Liver (tissue), 9 donors: Measurements from ENCODE around the gene NOS1. TPM values are rescaled to one million over a fixed set of nuclear protein-coding genes. Genes with fewer than 3 reads are reported as not detected.

Source experiments
- DNase-seq: peaks from one replicate; pipeline ENCODE4 v3.0.0-alpha.2; 2017; ENCODE audit warnings: low spot score
- H3K27ac ChIP-seq, 2 donors: one replicate each; pipeline ENCODE4 v1.7.0; 2013; ENCODE audit warnings: inconsistent platforms in 2 of 2, low read length in 2 of 2, control low read depth in 1 of 2, low read depth in 1 of 2, mild to moderate bottlenecking in 1 of 2
- H3K27me3 ChIP-seq, 4 donors: one replicate each; pipeline versions ENCODE4 v1.6.1 to v1.7.0; 2013; ENCODE audit warnings: low read length in 3 of 4, inconsistent platforms in 1 of 4, mild to moderate bottlenecking in 1 of 4, moderate library complexity in 1 of 4; ENCODE audit not compliant: control insufficient read depth in 4 of 4, insufficient read depth in 4 of 4
- H3K36me3 ChIP-seq, 4 donors: one replicate each; pipeline versions ENCODE4 v1.6.1 to v1.7.0; 2013; ENCODE audit warnings: low read length in 3 of 4, mild to moderate bottlenecking in 3 of 4, low read depth in 1 of 4, moderate library complexity in 1 of 4; ENCODE audit not compliant: control insufficient read depth in 4 of 4, insufficient read depth in 3 of 4
- H3K4me1 ChIP-seq, 4 donors: one replicate each; pipeline versions ENCODE4 v1.6.1 to v1.7.0; 2013; ENCODE audit warnings: low read length in 3 of 4, mild to moderate bottlenecking in 3 of 4, moderate library complexity in 1 of 4; ENCODE audit not compliant: control insufficient read depth in 4 of 4, insufficient read depth in 4 of 4
- H3K4me3 ChIP-seq, 3 donors: one replicate each; pipeline versions ENCODE4 v1.6.1 to v1.7.0; 2013; ENCODE audit warnings: low read length in 3 of 3, control low read depth in 1 of 3, low read depth in 1 of 3, mild to moderate bottlenecking in 1 of 3
- H3K9ac ChIP-seq, 2 donors: one replicate each; pipeline ENCODE4 v1.7.0; 2013; ENCODE audit warnings: low read length in 2 of 2, mild to moderate bottlenecking in 2 of 2, moderate library complexity in 2 of 2, control low read depth in 1 of 2, low read depth in 1 of 2
- H3K9me3 ChIP-seq, 4 donors: one replicate each; pipeline versions ENCODE4 v1.6.1 to v1.7.0; 2013; ENCODE audit warnings: low read length in 3 of 4; ENCODE audit not compliant: control insufficient read depth in 4 of 4
- ATF3 ChIP-seq: IDR thresholded peaks from 2 replicates; pipeline ENCODE4 v1.6.1; 2016; ENCODE audit warnings: antibody characterized with exemption
- EGR1 ChIP-seq, 2 donors: IDR thresholded peaks; 2 replicates each; pipeline ENCODE4 v1.6.1; 2016 to 2018; ENCODE audit warnings: antibody characterized with exemption in 2 of 2, low read depth in 2 of 2
- FOXA1 ChIP-seq: IDR thresholded peaks from 2 replicates; pipeline ENCODE4 v1.6.1; 2016; ENCODE audit warnings: antibody characterized with exemption
- FOXA2 ChIP-seq: IDR thresholded peaks from 2 replicates; pipeline ENCODE4 v1.6.1; 2016; ENCODE audit warnings: antibody characterized with exemption
- GABPA ChIP-seq, 2 donors: IDR thresholded peaks in 1 of 2; conservative IDR thresholded peaks in 1 of 2; 2 replicates each; pipeline ENCODE4 v1.6.1; 2016; ENCODE audit warnings: antibody characterized with exemption in 2 of 2, mild to moderate bottlenecking in 1 of 2, moderate library complexity in 1 of 2
- HNF4A ChIP-seq, 2 donors: conservative IDR thresholded peaks; 2 replicates each; pipeline ENCODE4 v1.6.1; 2016; ENCODE audit warnings: antibody characterized with exemption in 2 of 2, mild to moderate bottlenecking in 2 of 2
- HNF4G ChIP-seq: IDR thresholded peaks from 2 replicates; pipeline ENCODE4 v1.6.1; 2016; ENCODE audit warnings: antibody characterized with exemption
- MAX ChIP-seq: IDR thresholded peaks from 2 replicates; pipeline ENCODE4 v1.6.1; 2016; ENCODE audit warnings: antibody characterized with exemption
- NR2F2 ChIP-seq: IDR thresholded peaks from 2 replicates; pipeline ENCODE4 v1.6.1; 2016; ENCODE audit warnings: antibody characterized with exemption
- RAD21 ChIP-seq, 2 donors: IDR thresholded peaks; 2 replicates each; pipeline ENCODE4 v1.6.1; 2016; ENCODE audit warnings: antibody characterized with exemption in 2 of 2, mild to moderate bottlenecking in 2 of 2
- REST ChIP-seq: IDR thresholded peaks from 2 replicates; pipeline ENCODE4 v1.6.1; 2016; ENCODE audit warnings: antibody characterized with exemption, mild to moderate bottlenecking
- RXRA ChIP-seq, 2 donors: IDR thresholded peaks; 2 replicates each; pipeline ENCODE4 v1.6.1; 2017 to 2018; ENCODE audit warnings: antibody characterized with exemption in 2 of 2, mild to moderate bottlenecking in 1 of 2
- SP1 ChIP-seq: IDR thresholded peaks from 2 replicates; pipeline ENCODE4 v1.6.1; 2018; ENCODE audit warnings: antibody characterized with exemption, mild to moderate bottlenecking
- YY1 ChIP-seq: IDR thresholded peaks from 2 replicates; pipeline ENCODE4 v1.6.1; 2016; ENCODE audit warnings: antibody characterized with exemption, mild to moderate bottlenecking
- ZBTB33 ChIP-seq: IDR thresholded peaks from 2 replicates; pipeline ENCODE4 v1.6.1; 2016; ENCODE audit warnings: antibody characterized with exemption
- WGBS: extraction: QIAGEN DNeasy Blood & Tissue Kit; methylation state at CpG from one replicate; pipeline ENCODE4 v1.1.7; 2013; 5-methylcytosine and 5-hydroxymethylcytosine counted together
- polyA plus RNA-seq, 2 donors: library from polyadenylated mRNA; stranded (reverse) in 1 of 2; unstranded in 1 of 2; fragments of 200-250 nt in 1 of 2; fragments of >200 nt in 1 of 2; fragmentation: Nextera tagmentation in 1 of 2; extraction: Ambion mirVana in 1 of 2; gene quantifications; one replicate each; pipeline versions ENCODE4 v1.2.1 to v1.2.3, GENCODE V29; 2013 to 2015
- total RNA-seq, 2 donors: library from RNA; depleted of rRNA; stranded (reverse); fragments of >200 nt; gene quantifications; one replicate each; pipeline ENCODE4 v1.2.3, GENCODE V29; 2014
- donor health status: healthy.
- donor health status: healthy.
- donor health status: healthy.
- donor health status: healthy.
- donor health status: healthy.

NOS1 gene
- total and polyA plus RNA-seq, 4 donors, result under 0.01 to 0.08 (median 0.01) TPM; not detected in 1

GRCh38 chr12:117162167-117162539, 199.3 kb downstream of the NOS1 start (continued):
- TF ChIP-seq REST (no peak), HNF4G (no peak), GABPA (IDR thresholded peaks at IDR 0.05 in 1 of 2, conservative IDR thresholded peaks at IDR 0.05 in 1 of 2) (no peak), ATF3 (no peak), RAD21 (IDR thresholded peaks at IDR 0.05) (no peak), RXRA (IDR thresholded peaks at IDR 0.05) (no peak), FOXA1 (no peak), EGR1 (IDR thresholded peaks at IDR 0.05; ENCODE audit: low read depth in 2 of 2) (no peak), NR2F2 (no peak), HNF4A (conservative IDR thresholded peaks at IDR 0.05) (no peak), FOXA2 (no peak)

- no peaks in the 10 kb centered on the region for H3K4me1 ChIP-seq
- 83% methylated on average over 10 of the region's 10 CpGs for WGBS
- H3K36me3 ChIP-seq, result peaks cover 13 to 85% (median 79%) of the 10 kb centered on the region in 4 donors
- H3K9ac ChIP-seq, result no peak overlapping the region
- H3K4me3 ChIP-seq, result no peak overlapping the region
- TF ChIP-seq GABPA (IDR thresholded peaks at IDR 0.05 in 1 of 2, conservative IDR thresholded peaks at IDR 0.05 in 1 of 2) (no peak), SP1 (no peak), MAX (no peak), FOXA1 (no peak), HNF4G (no peak), YY1 (no peak), RXRA (IDR thresholded peaks at IDR 0.05) (no peak), REST (no peak), ZBTB33 (no peak)
- H3K27ac ChIP-seq, result no peak overlapping the region
- DNase-seq, result no peak
- no peaks in the 10 kb centered on the region for H3K9me3 ChIP-seq
- H3K27me3 ChIP-seq, result no peaks in the 10 kb centered on the region
Observed at GRCh38 chr12:117161460-117162166, 199.8 kb downstream of the NOS1 start.
